ENCODE measurements around the gene C1QTNF1. TPM values are rescaled to one million over a fixed set of nuclear protein-coding genes. Genes with fewer than 3 reads are reported as not detected.

The C1QTNF1 gene
- total RNA-seq, 2 donors from 2014 or later = 445 to 518 TPM

DNA sequence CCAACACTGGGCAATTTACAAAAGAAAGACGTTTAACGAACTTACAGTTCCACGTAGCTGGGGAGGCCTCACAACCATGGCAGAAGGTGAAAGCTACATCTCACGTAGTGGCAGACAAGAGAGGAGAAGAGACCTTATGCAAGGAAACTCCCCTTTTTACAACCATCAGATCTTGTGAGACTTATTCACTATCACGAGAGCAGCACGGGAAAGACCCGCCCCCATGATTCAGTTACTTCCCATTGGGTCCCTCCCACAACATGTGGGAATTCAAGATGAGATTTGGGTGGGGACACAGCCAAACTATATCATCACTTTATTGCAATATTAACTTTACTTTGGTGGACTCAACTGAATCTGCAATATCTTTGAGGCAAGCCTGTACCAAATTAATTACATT is 38.7 kb downstream of the C1QTNF1 start:
- TF ChIP-seq, protein P1, sequence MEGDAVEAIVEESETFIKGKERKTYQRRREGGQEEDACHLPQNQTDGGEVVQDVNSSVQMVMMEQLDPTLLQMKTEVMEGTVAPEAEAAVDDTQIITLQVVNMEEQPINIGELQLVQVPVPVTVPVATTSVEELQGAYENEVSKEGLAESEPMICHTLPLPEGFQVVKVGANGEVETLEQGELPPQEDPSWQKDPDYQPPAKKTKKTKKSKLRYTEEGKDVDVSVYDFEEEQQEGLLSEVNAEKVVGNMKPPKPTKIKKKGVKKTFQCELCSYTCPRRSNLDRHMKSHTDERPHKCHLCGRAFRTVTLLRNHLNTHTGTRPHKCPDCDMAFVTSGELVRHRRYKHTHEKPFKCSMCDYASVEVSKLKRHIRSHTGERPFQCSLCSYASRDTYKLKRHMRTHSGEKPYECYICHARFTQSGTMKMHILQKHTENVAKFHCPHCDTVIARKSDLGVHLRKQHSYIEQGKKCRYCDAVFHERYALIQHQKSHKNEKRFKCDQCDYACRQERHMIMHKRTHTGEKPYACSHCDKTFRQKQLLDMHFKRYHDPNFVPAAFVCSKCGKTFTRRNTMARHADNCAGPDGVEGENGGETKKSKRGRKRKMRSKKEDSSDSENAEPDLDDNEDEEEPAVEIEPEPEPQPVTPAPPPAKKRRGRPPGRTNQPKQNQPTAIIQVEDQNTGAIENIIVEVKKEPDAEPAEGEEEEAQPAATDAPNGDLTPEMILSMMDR (IDR thresholded peaks at IDR 0.05) = no peak
- no peaks in the 10 kb centered on the region for H3K27me3 ChIP-seq (replicated peaks; ENCODE audit: insufficient read depth)
- no peak overlapping the region for H3K4me3 ChIP-seq
- ATAC-seq (ENCODE audit: insufficient number of reproducible peaks, low FRiP score, low read depth) (no peak), DNase-seq (ENCODE audit: low spot score) (no peak)
- H3K9me3 ChIP-seq = no peaks in the 10 kb centered on the region
- H3K36me3 ChIP-seq = no peaks in the 10 kb centered on the region
- no peaks in the 10 kb centered on the region for H3K4me1 ChIP-seq (ENCODE audit: control insufficient read depth in 1 of 2, low read depth in 2 of 2)
- H3K27ac ChIP-seq = no peak overlapping the region

DNA sequence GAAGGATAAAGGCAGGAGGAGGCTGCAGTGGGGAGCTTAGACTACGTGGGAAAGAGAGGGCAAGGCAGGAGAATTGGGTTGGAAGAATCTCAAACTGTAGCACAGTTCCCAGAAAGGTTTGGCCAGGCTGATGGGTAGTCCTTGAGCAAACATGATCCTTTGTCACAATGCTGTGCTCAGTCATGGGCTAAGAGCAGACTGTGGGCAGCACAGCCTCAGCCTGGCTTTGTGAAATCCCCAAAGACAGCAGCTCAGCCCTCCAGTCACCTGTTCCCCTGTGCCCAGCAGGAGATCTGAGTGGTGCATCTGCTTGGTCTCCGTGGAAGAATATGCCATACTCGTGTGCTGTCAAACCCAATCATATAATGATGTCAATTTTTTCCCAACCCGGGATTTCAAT is 40.1 kb downstream of the C1QTNF1 start:
- Histone ChIP-seq H3K9me3 (no peaks in the 10 kb centered on the region), H3K27me3 (replicated peaks; ENCODE audit: insufficient read depth) (no peaks in the 10 kb centered on the region), H3K4me1 (ENCODE audit: control insufficient read depth in 1 of 2, low read depth in 2 of 2) (no peaks in the 10 kb centered on the region), H3K36me3 (no peaks in the 10 kb centered on the region), H3K27ac (no peak overlapping the region), H3K4me3 (no peak overlapping the region)
- DNase-seq (ENCODE audit: low spot score) (no peak), ATAC-seq (ENCODE audit: insufficient number of reproducible peaks, low FRiP score, low read depth) (no peak)
- TF ChIP-seq, protein P1 (IDR thresholded peaks at IDR 0.05) = no peak

DNA sequence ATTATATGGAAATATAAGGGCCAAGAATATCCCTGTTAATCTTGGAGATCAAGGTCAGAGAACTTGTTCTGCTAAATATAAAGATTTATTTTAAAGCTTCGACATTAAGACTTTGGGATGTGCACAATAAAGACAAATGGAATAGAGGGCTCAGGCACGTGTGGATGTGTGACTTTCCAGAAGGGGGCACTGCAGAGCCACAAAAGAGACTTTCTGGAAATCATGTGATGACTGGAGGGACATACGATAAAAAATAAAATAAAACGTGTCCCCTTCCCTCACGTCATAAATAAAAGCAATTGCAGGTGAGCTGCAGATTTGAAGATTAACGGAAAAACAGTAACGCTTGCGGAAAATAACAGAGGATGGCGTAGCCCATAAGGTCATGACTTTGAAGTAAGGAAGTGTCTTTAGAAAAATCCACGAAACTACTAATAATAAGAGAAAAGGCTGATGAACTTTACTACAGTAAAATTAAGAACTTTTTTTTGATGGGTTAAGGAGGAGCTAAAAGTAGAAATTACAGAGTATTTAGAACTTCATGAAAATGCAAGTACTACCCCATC is 41.2 kb downstream of the C1QTNF1 start:
- Histone ChIP-seq H3K9me3 (no peaks in the 10 kb centered on the region), H3K27ac (no peak overlapping the region), H3K36me3 (no peaks in the 10 kb centered on the region), H3K4me1 (ENCODE audit: control insufficient read depth in 1 of 2, low read depth in 2 of 2) (no peaks in the 10 kb centered on the region), H3K4me3 (no peak overlapping the region), H3K27me3 (replicated peaks; ENCODE audit: insufficient read depth) (no peaks in the 10 kb centered on the region)
- ATAC-seq (ENCODE audit: insufficient number of reproducible peaks, low FRiP score, low read depth) (no peak), DNase-seq (ENCODE audit: low spot score) (no peak)
- TF ChIP-seq, protein P1 (IDR thresholded peaks at IDR 0.05) = peak; percentile 47

DNA sequence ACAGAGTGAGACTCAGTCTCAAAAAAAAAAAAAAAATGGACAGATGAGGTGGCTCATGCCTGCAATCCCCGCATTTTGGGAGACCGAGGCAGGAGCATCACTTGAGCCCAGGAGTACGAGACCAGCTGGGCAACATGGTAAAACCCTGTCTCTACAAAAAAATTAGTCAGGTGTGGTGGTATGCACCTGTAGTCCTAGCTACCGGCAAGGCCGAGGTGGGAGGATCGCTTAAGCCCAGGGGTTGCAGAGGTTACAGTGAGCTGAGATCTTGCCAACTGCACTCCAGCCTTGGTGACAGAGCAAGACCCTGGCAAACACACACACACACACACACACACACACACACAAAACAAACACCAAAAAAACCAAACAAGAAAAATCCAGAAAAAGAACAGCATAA is 43.0 kb downstream of the C1QTNF1 start:
- no peaks in the 10 kb centered on the region for H3K4me1 ChIP-seq (ENCODE audit: control insufficient read depth in 1 of 2, low read depth in 2 of 2)
- no peak overlapping the region for H3K4me3 ChIP-seq
- no peaks in the 10 kb centered on the region for H3K27me3 ChIP-seq (replicated peaks; ENCODE audit: insufficient read depth)
- TF ChIP-seq, protein P1 (IDR thresholded peaks at IDR 0.05) = no peak
- H3K27ac ChIP-seq = no peak overlapping the region
- no peak for ATAC-seq (ENCODE audit: insufficient number of reproducible peaks, low FRiP score, low read depth)
- H3K9me3 ChIP-seq = no peaks in the 10 kb centered on the region
- no peak for DNase-seq (ENCODE audit: low spot score)
- H3K36me3 ChIP-seq = no peaks in the 10 kb centered on the region

- DNase-seq (ENCODE audit: low spot score) = no peak
- Histone ChIP-seq H3K9me3 (no peaks in the 10 kb centered on the region), H3K27ac (no peak overlapping the region), H3K36me3 (no peaks in the 10 kb centered on the region), H3K4me1 (ENCODE audit: control insufficient read depth in 1 of 2, low read depth in 2 of 2) (peaks cover 5 to 17% of the 10 kb centered on the region in 2 donors), H3K4me3 (no peak overlapping the region), H3K27me3 (replicated peaks; ENCODE audit: insufficient read depth) (no peaks in the 10 kb centered on the region)
- TF ChIP-seq, protein P1 (IDR thresholded peaks at IDR 0.05) = no peak
- no peak for ATAC-seq (ENCODE audit: insufficient number of reproducible peaks, low FRiP score, low read depth)
Measured at GRCh38 chr17:79070266-79070880, 46.4 kb downstream of the C1QTNF1 start.

Data from thoracic aorta (tissue), 2 donors.